ENCODE results near the gene AVP.

- TF ChIP-seq MZF1 (CRISPR knock-in tag; IDR thresholded peaks at IDR 0.05; ENCODE audit: borderline replicate concordance), result no peak
- TF ChIP-seq ZNF432 (CRISPR knock-in tag; IDR thresholded peaks at IDR 0.05; ENCODE audit: borderline replicate concordance), result no peak
- TF ChIP-seq ZNF691 (CRISPR knock-in tag; IDR thresholded peaks at IDR 0.05; ENCODE audit: borderline replicate concordance, low read depth), result no peak
- TF ChIP-seq POLR2AphosphoS5 (IDR thresholded peaks at IDR 0.05; ENCODE audit: low read depth, low read length), result no peak
- no peak for TF ChIP-seq HHEX (CRISPR knock-in tag; IDR thresholded peaks at IDR 0.05)
- TF ChIP-seq MYNN (CRISPR knock-in tag; IDR thresholded peaks at IDR 0.05; ENCODE audit: low read depth), result no peak
- TF ChIP-seq ZNF354B (CRISPR knock-in tag; IDR thresholded peaks at IDR 0.05), result no peak
- no peak for TF ChIP-seq GABPB1 (CRISPR knock-in tag; IDR thresholded peaks at IDR 0.05)
- TF ChIP-seq ZNF646 (CRISPR knock-in tag; IDR thresholded peaks at IDR 0.05), result no peak
- no peak for TF ChIP-seq CTCF (CRISPR knock-in tag; IDR thresholded peaks at IDR 0.05)
- no peak for TF ChIP-seq PCBP2 (optimal IDR thresholded peaks at IDR 0.05; ENCODE audit: low read depth, low read length, poor library complexity, severe bottlenecking)
- TF ChIP-seq ETV6 (CRISPR knock-in tag; conservative IDR thresholded peaks at IDR 0.05), result no peak
- TF ChIP-seq ZEB1 (IDR thresholded peaks at IDR 0.05; ENCODE audit: insufficient replicate concordance, low read depth), result no peak
- TF ChIP-seq NR2F1 (CRISPR knock-in tag; IDR thresholded peaks at IDR 0.05), result no peak
Observed at GRCh38 chr20:3111507-3111906, 27.0 kb upstream of the AVP start.

Measured in HepG2 (cell line).